Fibroblast of the aortic adventitia (primary cell): Measurements from ENCODE around the gene USP19. TPM values are rescaled to one million over a fixed set of nuclear protein-coding genes. Genes with fewer than 3 reads are reported as not detected.

Experiments
- DNase-seq: peaks from one replicate; pipeline ENCODE4 v3.0.0-alpha.2; 2010; ENCODE audit warnings: low read depth
- H3K4me3 ChIP-seq: 2 replicates; pipeline ENCODE4 v1.5.1; 2011; ENCODE audit warnings: low read depth, mild to moderate bottlenecking, control low read depth, low read length, moderate library complexity
- CTCF ChIP-seq: IDR thresholded peaks from 2 replicates; pipeline ENCODE4 v1.5.1; 2011; ENCODE audit warnings: mild to moderate bottlenecking, low read length, control low read depth, inconsistent platforms; ENCODE audit not compliant: insufficient read depth
- total RNA-seq: library from RNA; depleted of rRNA; stranded (reverse); fragments of >200 nt; gene quantifications from 2 replicates; pipeline ENCODE4 v1.2.3, GENCODE V29; 2012; ENCODE audit warnings: low replicate concordance

Gene USP19
- total RNA-seq, 1 donor = 36.0 TPM

DNA sequence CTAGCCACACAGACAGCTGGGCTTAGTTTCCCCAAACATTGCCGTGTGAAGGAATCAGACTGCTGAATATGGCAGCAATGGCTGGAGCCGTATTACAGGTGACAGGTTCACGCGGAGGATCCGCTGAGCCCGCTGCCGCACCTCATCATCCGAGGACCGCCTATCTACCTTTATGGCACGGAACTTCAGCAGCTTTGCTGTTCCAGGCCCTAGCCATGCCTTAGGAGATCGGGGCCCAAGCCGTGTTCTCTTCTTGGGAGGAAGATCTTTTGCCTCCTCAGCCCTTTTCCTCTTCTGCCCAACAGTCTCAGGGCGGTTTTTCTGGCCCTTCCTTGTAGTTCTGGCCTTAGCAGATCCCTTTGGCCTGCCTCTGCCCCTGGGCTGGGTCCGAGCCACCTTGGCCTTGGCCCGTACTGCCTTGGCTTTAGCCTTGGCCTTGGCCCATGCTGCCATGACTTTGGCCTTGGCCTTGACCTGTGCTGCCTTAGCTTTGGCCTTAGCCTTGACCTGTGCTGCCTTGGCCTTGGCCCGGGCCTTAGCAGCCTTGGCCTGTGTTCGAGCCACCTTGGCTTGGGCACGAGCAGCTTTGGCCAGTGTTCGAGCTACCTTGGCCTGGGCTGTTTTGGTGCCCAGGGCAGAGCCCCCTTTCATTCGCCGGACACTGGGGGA is 42.3 kb upstream of the USP19 start:
- TF ChIP-seq CTCF = no peak
- no peak overlapping the region for H3K4me3 ChIP-seq
- DNase-seq = no peak

DNA sequence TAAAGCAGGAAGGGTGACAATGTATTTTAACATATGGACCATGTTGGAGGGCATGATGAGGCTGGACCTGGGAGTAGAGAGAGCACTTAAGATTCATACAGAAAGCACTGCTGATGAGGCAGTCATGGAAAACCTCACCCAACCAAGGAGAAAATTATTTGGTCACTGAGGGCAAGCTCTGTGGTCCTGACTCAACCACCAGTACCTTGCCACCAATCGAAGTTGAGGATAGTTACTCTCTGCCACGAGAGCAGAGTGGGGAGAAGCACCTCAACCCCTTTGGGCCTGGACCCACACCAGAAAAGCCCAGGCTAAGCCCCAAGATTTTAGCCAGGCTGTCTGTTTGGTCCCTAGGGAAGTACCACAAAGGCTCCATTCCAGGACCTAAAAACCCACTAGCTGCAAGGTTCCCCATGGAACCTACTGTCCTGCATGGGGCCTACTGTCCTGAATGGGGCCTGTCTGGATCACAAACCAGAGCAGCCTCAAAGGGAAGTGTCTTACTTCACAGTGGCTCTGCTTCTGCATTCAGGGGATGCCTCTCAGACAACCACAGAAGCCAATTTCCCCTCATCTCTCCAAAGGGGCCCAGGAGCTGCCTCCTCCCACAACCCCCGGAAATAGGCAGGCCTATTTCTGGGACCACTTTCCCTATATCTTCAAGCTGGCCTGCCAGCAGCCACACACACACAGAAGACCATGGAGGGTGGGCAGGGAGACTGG is 41.3 kb upstream of the USP19 start:
- no peak for DNase-seq
- H3K4me3 ChIP-seq = no peak overlapping the region
- TF ChIP-seq CTCF = no peak

GRCh38 chr3:49161197-49161596 is 40.6 kb upstream of the USP19 start:
- H3K4me3 ChIP-seq = no peak overlapping the region
- no peak for TF ChIP-seq CTCF
- no peak for DNase-seq

- TF ChIP-seq CTCF = no peak
- no peak overlapping the region for H3K4me3 ChIP-seq
- no peak for DNase-seq
Measured at GRCh38 chr3:49158792-49159191, 38.2 kb upstream of the USP19 start.

- DNase-seq = peak; percentile 16
- peak; percentile 43 for TF ChIP-seq CTCF
- H3K4me3 ChIP-seq = no peak overlapping the region
Measured at GRCh38 chr3:49158103-49158709, 37.6 kb upstream of the USP19 start.

DNA sequence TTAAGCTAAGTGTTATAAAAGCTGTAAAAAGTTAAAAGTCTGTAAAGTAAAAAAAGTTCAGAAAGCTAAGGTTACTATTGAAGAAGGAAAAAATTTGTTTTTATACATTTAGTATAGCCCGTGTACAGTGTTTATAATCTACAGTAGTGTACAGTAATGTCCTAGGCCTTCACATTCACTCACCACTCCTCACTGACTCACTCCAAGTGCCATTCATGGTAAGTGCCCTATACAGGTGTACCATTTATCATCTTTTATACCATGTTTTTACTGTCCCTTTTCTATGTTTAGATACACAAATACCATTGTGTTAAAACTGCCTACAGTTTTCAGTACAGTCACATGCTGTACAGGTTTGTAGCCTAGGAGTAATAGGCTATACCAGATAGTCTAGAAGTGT is 36.7 kb upstream of the USP19 start:
- no peak overlapping the region for H3K4me3 ChIP-seq
- no peak for DNase-seq
- no peak for TF ChIP-seq CTCF
